IMR-90 (cell line): Measurements from ENCODE around the gene BCAS3.

Experiments
- NFE2L2 ChIP-seq: fragments of 150-350 bp; IDR thresholded peaks from 2 replicates; pipeline ENCODE4 v1.6.1; 2016; ENCODE audit warnings: low read depth, mild to moderate bottlenecking, low read length
- RAD21 ChIP-seq: IDR thresholded peaks from 2 replicates; pipeline ENCODE4 v1.6.1; 2012; ENCODE audit warnings: low read length, improper control_type of control experiment
- SMC3 ChIP-seq: fragments of 150-350 bp; IDR thresholded peaks from 2 replicates; pipeline ENCODE4 v1.6.1; 2016; ENCODE audit warnings: low read depth, mild to moderate bottlenecking, antibody characterized with exemption, low read length, moderate library complexity
- TF ChIP-seq, protein P1 (sequence below): conservative IDR thresholded peaks from 2 replicates; pipeline ENCODE4 v1.5.1; 2012; ENCODE audit warnings: mild to moderate bottlenecking, low read depth, low read length, improper control_type of control experiment

- no peak for TF ChIP-seq RAD21
- no peak for TF ChIP-seq NFE2L2
- TF ChIP-seq, protein P1, sequence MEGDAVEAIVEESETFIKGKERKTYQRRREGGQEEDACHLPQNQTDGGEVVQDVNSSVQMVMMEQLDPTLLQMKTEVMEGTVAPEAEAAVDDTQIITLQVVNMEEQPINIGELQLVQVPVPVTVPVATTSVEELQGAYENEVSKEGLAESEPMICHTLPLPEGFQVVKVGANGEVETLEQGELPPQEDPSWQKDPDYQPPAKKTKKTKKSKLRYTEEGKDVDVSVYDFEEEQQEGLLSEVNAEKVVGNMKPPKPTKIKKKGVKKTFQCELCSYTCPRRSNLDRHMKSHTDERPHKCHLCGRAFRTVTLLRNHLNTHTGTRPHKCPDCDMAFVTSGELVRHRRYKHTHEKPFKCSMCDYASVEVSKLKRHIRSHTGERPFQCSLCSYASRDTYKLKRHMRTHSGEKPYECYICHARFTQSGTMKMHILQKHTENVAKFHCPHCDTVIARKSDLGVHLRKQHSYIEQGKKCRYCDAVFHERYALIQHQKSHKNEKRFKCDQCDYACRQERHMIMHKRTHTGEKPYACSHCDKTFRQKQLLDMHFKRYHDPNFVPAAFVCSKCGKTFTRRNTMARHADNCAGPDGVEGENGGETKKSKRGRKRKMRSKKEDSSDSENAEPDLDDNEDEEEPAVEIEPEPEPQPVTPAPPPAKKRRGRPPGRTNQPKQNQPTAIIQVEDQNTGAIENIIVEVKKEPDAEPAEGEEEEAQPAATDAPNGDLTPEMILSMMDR = no peak
- no peak for TF ChIP-seq SMC3
Observed at GRCh38 chr17:60639019-60639330, 38.7 kb upstream of the BCAS3 start.
